GM18499 (cell line): ENCODE results near the gene CTSZ.

Experiments used
- ATAC-seq: cut with Tn5 transposase; IDR thresholded peaks from one replicate; pipeline ENCODE4 v1.9.1; 2021; ENCODE audit warnings: moderate number of reproducible peaks; ENCODE audit not compliant: insufficient read depth, unreplicated experiment

CTSZ gene

GRCh38 chr20:59032023-59032712 lies 25.1 kb upstream of the CTSZ start, which contains the start of gene ATP5F1E:
Gene ATP5F1E, minus strand, starts transcription at chr20:59032335. Its CDS starts 84 bp downstream, at chr20:59032251.
- ATAC-seq: peak; percentile 76

DNA sequence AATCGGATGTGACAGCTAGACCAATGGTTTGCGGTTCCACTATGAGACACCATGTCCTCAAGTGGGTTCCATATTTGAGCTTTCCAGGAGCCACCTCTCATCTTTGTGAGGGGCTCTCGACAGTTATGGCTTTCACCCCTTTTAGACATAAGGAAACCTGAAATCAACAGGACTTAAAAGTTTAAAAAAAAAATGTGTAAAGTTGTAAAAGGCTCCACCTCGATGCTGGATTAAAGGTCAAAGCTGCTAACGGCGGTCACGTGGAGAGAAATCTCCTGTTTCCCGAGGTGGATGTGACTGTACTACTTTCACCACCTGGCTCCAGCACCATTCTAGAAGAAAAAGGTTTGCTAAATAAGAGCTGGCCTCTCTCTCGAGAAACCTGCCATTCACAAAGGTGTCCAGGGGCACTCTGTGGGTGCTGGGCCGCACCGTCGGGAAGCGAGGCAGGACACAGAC lies 24.5 kb upstream of the CTSZ start:
- ATAC-seq: no peak

- no peak for ATAC-seq
These were observed 24.0 kb upstream of the CTSZ start for GRCh38 chr20:59030911-59031563.

GRCh38 chr20:59028812-59029211 lies 21.8 kb upstream of the CTSZ start:
- ATAC-seq: no peak

GRCh38 chr20:59027741-59028320 lies 20.8 kb upstream of the CTSZ start:
- no peak for ATAC-seq

DNA sequence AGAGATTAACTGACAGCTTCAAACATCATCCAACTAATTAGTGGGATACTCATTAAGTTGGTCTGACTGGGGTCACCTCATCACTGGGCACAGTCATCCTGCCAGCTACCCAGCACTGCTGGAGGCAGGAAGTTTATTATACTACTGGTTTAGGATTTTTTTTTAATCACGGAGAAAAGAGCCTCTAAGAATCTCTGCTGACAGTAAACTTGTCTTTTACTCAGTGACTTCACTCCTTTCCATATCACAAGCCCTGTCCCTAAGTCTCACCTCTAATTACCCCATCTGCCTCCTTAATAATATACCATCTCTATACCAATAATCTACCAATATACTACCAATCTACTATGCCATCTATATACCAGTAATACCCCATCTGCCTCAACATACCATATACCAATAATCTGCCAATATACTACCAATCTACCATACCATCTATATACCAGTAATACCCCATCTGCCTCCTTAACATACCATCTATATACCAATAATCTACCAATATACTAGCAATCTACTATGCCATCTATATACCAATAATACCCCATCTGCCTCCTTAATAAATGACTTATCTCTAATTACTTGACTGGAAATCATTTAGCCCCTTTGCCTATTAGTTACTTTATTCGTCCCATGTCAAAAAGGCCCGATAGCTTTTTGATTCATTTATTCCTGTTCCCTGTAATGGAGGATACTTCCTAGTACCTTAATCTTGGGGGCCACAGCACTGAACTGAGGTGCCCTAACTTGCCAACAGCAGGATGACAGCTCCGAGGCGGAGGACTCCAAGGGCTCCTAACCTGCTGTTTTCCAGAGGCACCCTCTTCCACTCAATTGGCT lies 20.1 kb upstream of the CTSZ start:
- no peak for ATAC-seq

DNA sequence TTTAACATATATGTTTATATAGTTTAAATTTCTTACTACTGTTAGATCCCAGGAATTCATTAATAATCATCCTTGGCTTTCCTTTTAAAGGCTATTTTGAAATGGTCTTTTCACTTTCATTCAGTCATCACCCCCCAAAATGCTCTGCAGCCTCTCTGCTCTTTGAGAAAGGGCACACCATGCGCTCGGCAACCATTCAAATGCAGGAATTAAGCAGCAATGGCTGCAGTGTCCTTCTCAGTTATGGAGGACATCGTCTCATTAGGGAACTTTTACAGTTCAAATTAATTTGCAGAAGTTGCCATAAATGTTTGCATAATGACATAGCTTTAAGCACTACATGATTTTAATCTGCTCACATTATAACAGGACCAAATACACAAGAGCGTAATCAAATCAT lies 18.5 kb upstream of the CTSZ start:
- ATAC-seq: no peak

- ATAC-seq: no peak
These were observed 18.0 kb upstream of the CTSZ start for GRCh38 chr20:59025086-59025485.

DNA sequence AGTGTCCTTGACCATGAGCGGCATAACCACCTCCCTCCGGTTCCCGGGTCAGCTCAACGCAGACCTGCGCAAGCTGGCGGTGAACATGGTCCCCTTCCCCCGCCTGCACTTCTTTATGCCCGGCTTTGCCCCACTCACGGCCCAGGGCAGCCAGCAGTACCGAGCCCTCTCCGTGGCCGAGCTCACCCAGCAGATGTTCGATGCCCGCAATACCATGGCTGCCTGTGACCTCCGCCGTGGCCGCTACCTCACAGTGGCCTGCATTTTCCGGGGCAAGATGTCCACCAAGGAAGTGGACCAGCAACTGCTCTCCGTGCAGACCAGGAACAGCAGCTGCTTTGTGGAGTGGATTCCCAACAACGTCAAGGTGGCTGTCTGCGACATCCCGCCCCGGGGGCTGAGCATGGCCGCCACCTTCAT lies 17.1 kb upstream of the CTSZ start:
- ATAC-seq: no peak

GRCh38 chr20:59023616-59024015 lies 16.6 kb upstream of the CTSZ start:
- no peak for ATAC-seq

DNA sequence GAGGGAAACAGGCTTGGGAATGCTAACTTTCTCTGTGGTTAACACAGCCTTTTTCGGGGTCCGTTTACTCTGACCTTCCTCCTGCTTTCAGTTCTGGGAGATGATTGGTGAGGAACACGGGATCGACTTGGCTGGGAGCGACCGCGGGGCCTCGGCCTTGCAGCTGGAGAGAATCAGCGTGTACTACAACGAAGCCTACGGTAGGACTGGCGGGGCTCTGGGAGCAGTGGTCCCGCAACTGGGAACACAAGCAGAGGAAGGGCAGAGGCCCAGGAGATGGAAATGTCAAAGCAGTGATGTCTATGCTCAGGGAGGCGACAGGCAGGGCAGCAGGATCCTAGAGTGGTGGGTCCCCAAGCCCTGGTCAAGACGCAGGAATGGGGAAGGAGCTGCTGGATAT lies 15.7 kb upstream of the CTSZ start:
- no peak for ATAC-seq

- no peak for ATAC-seq
These were observed 14.0 kb upstream of the CTSZ start for GRCh38 chr20:59020938-59021551.

DNA sequence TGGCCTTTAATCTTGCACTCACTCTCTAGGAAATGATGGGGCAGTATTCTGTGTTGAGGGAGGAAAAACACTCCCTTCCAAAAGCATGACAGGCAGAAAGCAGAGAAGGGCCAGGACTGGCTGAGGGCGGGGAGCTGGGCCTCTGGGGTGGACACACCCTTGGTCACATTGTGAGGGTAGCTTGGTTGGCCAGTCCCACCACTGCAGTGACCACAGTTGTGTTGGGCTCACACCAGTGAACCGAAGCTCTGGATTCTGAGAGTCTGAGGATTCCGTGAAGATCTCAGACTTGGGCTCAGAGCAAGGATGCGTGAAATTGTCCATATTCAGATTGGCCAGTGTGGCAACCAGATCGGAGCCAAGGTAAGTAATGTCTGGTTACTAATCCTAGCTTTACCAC lies 12.2 kb upstream of the CTSZ start, which contains the start of gene TUBB1:
Gene TUBB1 (plus strand): TSS at position 213 of the 400 bp plus-strand sequence. CDS start 94 bp downstream, at position 307.
- ATAC-seq: no peak

- ATAC-seq: no peak
These were observed 11.8 kb upstream of the CTSZ start for GRCh38 chr20:59018817-59019216.

- no peak for ATAC-seq
These were observed 10.6 kb upstream of the CTSZ start for GRCh38 chr20:59017493-59018231.

- ATAC-seq: no peak
These were observed 9.9 kb upstream of the CTSZ start for GRCh38 chr20:59016795-59017492.

DNA sequence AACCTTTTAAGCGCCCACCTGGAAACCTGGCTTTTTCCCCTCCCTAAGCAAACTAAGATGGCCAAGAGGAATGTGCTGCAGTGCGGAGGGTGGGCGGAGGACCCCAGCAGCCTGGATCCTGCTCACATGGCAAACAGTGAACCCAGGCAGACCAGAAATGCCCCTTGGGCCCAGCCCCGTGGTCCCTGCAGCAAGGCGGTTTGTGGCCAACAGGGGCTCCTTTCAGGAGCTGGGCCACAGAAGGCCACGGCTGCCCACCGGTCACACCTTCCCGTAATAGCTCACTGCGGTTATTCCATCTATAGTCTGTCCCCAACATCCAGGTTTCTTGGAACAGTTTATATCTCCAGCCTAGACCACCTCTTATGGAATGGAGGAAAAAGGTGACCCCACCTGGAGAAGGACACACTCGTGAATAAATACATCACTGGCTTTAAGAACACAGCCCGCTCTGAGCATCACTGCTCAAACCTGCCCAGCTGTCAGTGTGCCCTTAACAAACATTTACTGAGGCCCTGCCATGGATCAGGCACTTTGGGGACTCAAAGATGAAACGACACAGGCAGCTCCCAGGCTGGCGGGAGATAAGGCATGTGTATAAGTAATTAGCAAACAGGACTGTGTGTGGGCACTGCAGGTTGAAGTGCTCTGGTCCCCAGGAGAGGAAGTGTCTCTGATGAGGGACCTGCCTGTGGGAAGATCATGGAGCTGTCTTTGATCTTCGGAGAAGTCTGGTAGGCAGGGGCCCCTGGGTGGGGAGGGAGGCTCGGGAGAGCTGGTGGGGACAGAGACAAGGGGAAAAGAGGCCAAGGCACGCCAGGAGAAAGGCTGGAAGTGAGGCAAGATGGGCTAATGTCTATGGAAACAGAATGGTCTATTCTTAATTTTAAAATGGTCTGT lies 9.0 kb upstream of the CTSZ start:
- no peak for ATAC-seq

DNA sequence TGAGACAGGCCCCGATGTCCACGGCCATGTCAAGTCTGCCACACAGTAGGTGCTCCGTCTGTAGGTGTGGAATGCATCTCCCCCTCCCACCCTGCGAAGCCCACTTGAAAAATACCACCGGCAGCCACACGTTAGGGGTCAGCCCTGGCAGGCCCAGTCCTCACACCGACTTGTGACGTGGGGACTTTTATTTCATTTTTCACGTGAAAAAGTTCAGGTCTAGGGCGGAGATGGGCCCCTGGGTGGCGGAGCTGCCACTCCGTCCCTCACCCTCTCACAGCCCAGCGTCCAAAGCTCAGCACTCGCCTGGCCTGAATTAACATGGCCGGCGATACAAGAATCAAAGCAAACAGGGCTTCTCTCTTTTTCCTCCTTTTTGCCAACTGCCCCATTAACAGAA lies 8.4 kb upstream of the CTSZ start:
- ATAC-seq: no peak
